ENCODE measurements around the gene ZNF608.

The ZNF608 gene

GRCh38 chr5:124747791-124748686 is 1.6 kb upstream of the ZNF608 start:
- TF ChIP-seq GABPA (IDR thresholded peaks at IDR 0.05; ENCODE audit: low read depth) = no peak
- TF ChIP-seq CTCF (IDR thresholded peaks at IDR 0.05; ENCODE audit: insufficient read depth, low read length) = no peak
- TF ChIP-seq POLR2AphosphoS5 (IDR thresholded peaks at IDR 0.05; ENCODE audit: low read depth) = no peak
- TF ChIP-seq SPI1 (IDR thresholded peaks at IDR 0.05; ENCODE audit: borderline replicate concordance, low read depth) = no peak
- no peak for TF ChIP-seq REST (IDR thresholded peaks at IDR 0.05; ENCODE audit: insufficient replicate concordance, low read depth)
- Histone ChIP-seq H3K4me3 (replicated peaks; ENCODE audit: insufficient read depth, low read length) (no peak overlapping the region), H3K27me3 (ENCODE audit: insufficient read depth, poor library complexity, severe bottlenecking) (no peaks in the 10 kb centered on the region), H3K27ac (replicated peaks) (no peak overlapping the region)
- peak in 1 of 2 experiments; percentile 1 for DNase-seq (ENCODE audit: low read depth in 1 of 2, low spot score in 1 of 2)

- Histone ChIP-seq H3K27ac (replicated peaks) (no peak overlapping the region), H3K27me3 (ENCODE audit: insufficient read depth, poor library complexity, severe bottlenecking) (no peaks in the 10 kb centered on the region), H3K4me3 (replicated peaks; ENCODE audit: insufficient read depth, low read length) (no peak overlapping the region)
- TF ChIP-seq GABPA (IDR thresholded peaks at IDR 0.05; ENCODE audit: low read depth) (no peak), POLR2AphosphoS5 (IDR thresholded peaks at IDR 0.05; ENCODE audit: low read depth) (no peak), SPI1 (IDR thresholded peaks at IDR 0.05; ENCODE audit: borderline replicate concordance, low read depth) (no peak), CTCF (IDR thresholded peaks at IDR 0.05; ENCODE audit: insufficient read depth, low read length) (no peak), REST (IDR thresholded peaks at IDR 0.05; ENCODE audit: insufficient replicate concordance, low read depth) (no peak)
- DNase-seq (ENCODE audit: low read depth in 1 of 2, low spot score in 1 of 2) = no peak
Measured at GRCh38 chr5:124746916-124747790, 714 bp upstream of the ZNF608 start.

- Histone ChIP-seq H3K4me3 (replicated peaks; ENCODE audit: insufficient read depth, low read length) (no peak overlapping the region), H3K27ac (replicated peaks) (no peak overlapping the region), H3K27me3 (ENCODE audit: insufficient read depth, poor library complexity, severe bottlenecking) (no peaks in the 10 kb centered on the region)
- TF ChIP-seq GABPA (IDR thresholded peaks at IDR 0.05; ENCODE audit: low read depth) (no peak), SPI1 (IDR thresholded peaks at IDR 0.05; ENCODE audit: borderline replicate concordance, low read depth) (no peak), REST (IDR thresholded peaks at IDR 0.05; ENCODE audit: insufficient replicate concordance, low read depth) (no peak)
- no peak for DNase-seq (ENCODE audit: low read depth in 1 of 2, low spot score in 1 of 2)
Measured at GRCh38 chr5:124745007-124745927, 1.2 kb downstream of the ZNF608 start.

Measured in HL-60 (cell line).